K562 (cell line): ENCODE measurements around the gene KLK3. TPM values are rescaled to one million over a fixed set of nuclear protein-coding genes. Genes with fewer than 3 reads are reported as not detected.

ENCODE experiments used
- AFF4 ChIP-seq: sonication (generic); formaldehyde crosslinking; IDR thresholded peaks from 2 replicates; pipeline ENCODE4 v1.8.0; 2023; ENCODE audit warnings: mild to moderate bottlenecking, missing genetic modification reagents
- DNMT1 ChIP-seq: fragments of 450-650 bp; IDR thresholded peaks from 2 replicates; pipeline ENCODE4 v1.6.1; 2016; ENCODE audit warnings: antibody characterized with exemption, mild to moderate bottlenecking
- HBP1 ChIP-seq: fragments of 450-650 bp; formaldehyde crosslinking; IDR thresholded peaks from 2 replicates; pipeline ENCODE4 v1.4.0; 2022; ENCODE audit warnings: missing genetic modification characterization
- KLF13 ChIP-seq: fragments of 450-650 bp; IDR thresholded peaks from 2 replicates; pipeline ENCODE4 v1.6.1; 2016; ENCODE audit warnings: missing genetic modification characterization, low read depth, mild to moderate bottlenecking, missing compliant biosample characterization, moderate library complexity, borderline replicate concordance
- SIX5 ChIP-seq, 2 experiments: IDR thresholded peaks; 2 replicates each; pipeline ENCODE4 v1.6.1; 2011; ENCODE audit warnings: low read length in 2 of 2, borderline replicate concordance in 1 of 2, low read depth in 1 of 2, mild to moderate bottlenecking in 1 of 2, moderate library complexity in 1 of 2; ENCODE audit not compliant: insufficient read depth in 1 of 2
- U2AF2 ChIP-seq: fragments of 200-400 bp; formaldehyde crosslinking; optimal IDR thresholded peaks from 2 replicates; pipeline ENCODE3; 2017; ENCODE audit warnings: low read depth, mild to moderate bottlenecking, low read length
- ZBTB2 ChIP-seq: fragments of 450-650 bp; IDR thresholded peaks from 2 replicates; pipeline ENCODE4 v1.6.1; 2016; ENCODE audit warnings: antibody characterized with exemption
- ZBTB40 ChIP-seq, 2 experiments: fragments of 450-650 bp in 1 of 2; sonication (generic) in 1 of 2; formaldehyde crosslinking in 1 of 2; IDR thresholded peaks; 2 replicates each; pipeline versions ENCODE4 v1.7.1 to v1.9.0; 2016 to 2022; ENCODE audit warnings: inconsistent platforms in 1 of 2, mild to moderate bottlenecking in 1 of 2, missing genetic modification reagents in 1 of 2
- ZNF696 ChIP-seq: fragments of 250-450 bp; sonication (Bioruptor Pico); conservative IDR thresholded peaks from 2 replicates; pipeline ENCODE4 v1.4.0; 2020; ENCODE audit warnings: mild to moderate bottlenecking, moderate library complexity
- ZNF76 ChIP-seq: fragments of 250-450 bp; sonication (Bioruptor Pico); IDR thresholded peaks from 2 replicates; pipeline ENCODE4 v1.4.0; 2020; ENCODE audit warnings: mild to moderate bottlenecking, moderate library complexity, borderline replicate concordance
- polyA plus RNA-seq, 8 experiments: library from polyadenylated mRNA; depleted of rRNA in 4 of 8; stranded (reverse) in 5 of 8; unstranded in 3 of 8; fragments of >200 nt; fragmentation: Nextera tagmentation in 2 of 8; fragmentation: Illumina TruSeq in 1 of 8; extraction: Ambion mirVana in 2 of 8; extraction: Trizol in 1 of 8; gene quantifications; 2 replicates each; pipeline versions ENCODE4 v1.2.1 to v1.2.3, GENCODE V29; 2011 to 2014; ENCODE audit warnings: inconsistent platforms in 1 of 8, missing spikeins in 1 of 8
- total RNA-seq, 7 experiments: library from RNA; depleted of rRNA in 6 of 7; stranded (reverse); fragments of >200 nt in 6 of 7; fragmentation: Illumina TruSeq in 2 of 7; extraction: Trizol in 2 of 7; gene quantifications; 2 replicates each; pipeline versions ENCODE4 v1.2.1 to v1.2.3, GENCODE V29; 2011 to 2021; ENCODE audit warnings: low replicate concordance in 1 of 7

KLK3 gene
- total and polyA plus RNA-seq, 9 of the 15 experiments (the other 6 are each of a cell fraction or from before 2014, with no cell fraction given) = not detected

GRCh38 chr19:50893047-50893736, 38.5 kb downstream of the KLK3 start (continued):
- no peak for TF ChIP-seq ZBTB40 (IDR thresholded peaks at IDR 0.05)
- no peak for TF ChIP-seq ZBTB40 (CRISPR knock-in tag; IDR thresholded peaks at IDR 0.05)
- no peak for TF ChIP-seq ZNF696 (CRISPR knock-in tag)
- TF ChIP-seq DNMT1 = no peak
- no peak for TF ChIP-seq KLF13 (tag)
- no peak for TF ChIP-seq U2AF2
- TF ChIP-seq ZBTB2 = no peak
- no peak for TF ChIP-seq SIX5 (IDR thresholded peaks at IDR 0.05; ENCODE audit: borderline replicate concordance in 1 of 2, insufficient read depth in 1 of 2, low read depth in 1 of 2, low read length in 2 of 2)
- TF ChIP-seq AFF4 (CRISPR knock-in tag) = no peak
- TF ChIP-seq HBP1 (CRISPR knock-in tag) = no peak
- TF ChIP-seq ZNF76 (CRISPR knock-in tag) = no peak
